Gastroesophageal sphincter (tissue), 4 donors: ENCODE data around the gene LHFPL2. TPM values are rescaled to one million over a fixed set of nuclear protein-coding genes. Genes with fewer than 3 reads are reported as not detected.

Experiments
- ATAC-seq: fragments of 150-250 bp; one replicate; pipeline ENCODE4 v1.9.1; 2016; ENCODE audit warnings: mild to moderate bottlenecking, moderate library complexity
- H3K27ac ChIP-seq, 4 donors: fragments of 200-600 bp; sonication (generic) in 3 of 4; 1 replicate in 3 of 4; 2 replicates in 1 of 4; pipeline ENCODE4 v1.5.1; 2016 to 2019
- H3K27me3 ChIP-seq: fragments of 200-600 bp; sonication (generic); one replicate; pipeline ENCODE4 v1.5.1; 2019
- H3K36me3 ChIP-seq, 2 donors: fragments of 200-600 bp; sonication (generic); one replicate each; pipeline ENCODE4 v1.5.1; 2019; ENCODE audit warnings: control low read depth in 1 of 2
- H3K4me1 ChIP-seq, 3 donors: fragments of 200-600 bp; sonication (generic); 1 replicate in 2 of 3; 2 replicates in 1 of 3; pipeline ENCODE4 v1.5.1; 2016 to 2019; ENCODE audit warnings: control low read depth in 2 of 3
- H3K4me3 ChIP-seq, 2 donors: fragments of 200-600 bp; sonication (generic); one replicate each; pipeline ENCODE4 v1.5.1; 2019; ENCODE audit warnings: mild to moderate bottlenecking in 1 of 2, moderate library complexity in 1 of 2
- H3K9me3 ChIP-seq, 3 donors: fragments of 200-600 bp; sonication (generic); one replicate each; pipeline ENCODE4 v1.5.1; 2017 to 2019; ENCODE audit warnings: control low read depth in 2 of 3
- CTCF ChIP-seq, 4 experiments: fragments of 200-600 bp in 2 of 4; fragments of 450-650 bp in 2 of 4; sonication (generic) in 1 of 4; IDR thresholded peaks; one replicate each; pipeline ENCODE4 v1.5.1; 2017 to 2019; ENCODE audit warnings: antibody characterized with exemption in 4 of 4, mild to moderate bottlenecking in 2 of 4, moderate library complexity in 2 of 4
- EP300 ChIP-seq: sonication (generic); formaldehyde crosslinking; IDR thresholded peaks from one replicate; pipeline ENCODE4 v1.6.1; 2017; ENCODE audit warnings: antibody characterized with exemption, mild to moderate bottlenecking
- POLR2A ChIP-seq, 2 donors: fragments of 450-650 bp; IDR thresholded peaks; one replicate each; pipeline ENCODE4 v1.6.1; 2017; ENCODE audit warnings: antibody characterized with exemption in 2 of 2, mild to moderate bottlenecking in 2 of 2, moderate library complexity in 1 of 2
- POLR2AphosphoS5 ChIP-seq: sonication (generic); formaldehyde crosslinking; IDR thresholded peaks from one replicate; pipeline ENCODE4 v1.6.1; 2017; ENCODE audit warnings: antibody characterized with exemption
- WGBS, 2 donors: methylation state at CpG; one replicate each; pipeline ENCODE4 v1.1.5; 2018; ENCODE audit warnings: low coverage in 1 of 2; 5-methylcytosine and 5-hydroxymethylcytosine counted together
- total RNA-seq, 4 donors: library from RNA; depleted of rRNA; stranded (reverse); fragments of >200 nt; gene quantifications; one replicate each; pipeline ENCODE4 v1.1.0, GENCODE V29; 2016

The LHFPL2 gene
- total RNA-seq, 4 donors from 2014 or later = 14.9 to 44.2 (median 39.3) TPM

DNA sequence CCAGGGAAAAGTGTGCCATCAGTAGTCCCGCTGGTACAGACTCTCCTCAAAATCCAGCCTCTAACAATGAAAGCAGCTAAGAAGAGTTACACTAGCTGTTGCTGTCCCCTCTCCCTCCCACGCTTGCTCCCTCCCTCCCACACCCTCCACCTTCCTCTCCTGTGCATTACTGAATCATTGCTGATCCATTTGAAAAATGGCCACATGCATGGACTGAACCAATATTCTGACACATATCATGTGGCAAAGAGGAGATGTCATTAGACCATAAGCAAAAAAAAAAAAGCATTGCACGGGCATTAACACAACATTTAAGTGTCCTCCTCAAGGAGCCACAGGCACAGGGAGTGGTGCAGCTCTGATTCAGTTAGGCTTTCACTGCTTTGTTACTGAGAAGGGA is 37.9 kb downstream of the LHFPL2 start:
- Histone ChIP-seq H3K36me3 (no peaks in the 10 kb centered on the region), H3K4me3 (no peak overlapping the region), H3K4me1 (peaks cover 11 to 59% (median 22%) of the 10 kb centered on the region in 3 donors), H3K9me3 (no peaks in the 10 kb centered on the region), H3K27ac (peak overlapping the region; percentile 61 to 84 (median 76)), H3K27me3 (no peaks in the 10 kb centered on the region)
- ATAC-seq = no peak
- WGBS, 2 donors = 58 to 59% methylated on average over 3 of the region's 3 CpGs
- no peak for TF ChIP-seq POLR2A (IDR thresholded peaks at IDR 0.05)
- TF ChIP-seq CTCF (IDR thresholded peaks at IDR 0.05) = no peak
- TF ChIP-seq EP300 = no peak
- no peak for TF ChIP-seq POLR2AphosphoS5

- WGBS, 2 donors = 19 to 20% methylated on average over 1 to 4 of the region's 7 CpGs
- TF ChIP-seq CTCF (IDR thresholded peaks at IDR 0.05) (no peak), POLR2AphosphoS5 (peak; percentile 69)
- peak; percentile 48 for ATAC-seq
- no peak overlapping the region for H3K4me3 ChIP-seq
- H3K9me3 ChIP-seq = no peaks in the 10 kb centered on the region
- H3K4me1 ChIP-seq = peaks cover 11 to 63% (median 26%) of the 10 kb centered on the region in 3 donors
- peak overlapping the region; percentile 61 to 84 (median 76) for H3K27ac ChIP-seq
- no peaks in the 10 kb centered on the region for H3K36me3 ChIP-seq
- no peaks in the 10 kb centered on the region for H3K27me3 ChIP-seq
Measured at GRCh38 chr5:78610163-78610583, 38.4 kb downstream of the LHFPL2 start.

- Histone ChIP-seq H3K27ac (no peak overlapping the region), H3K4me3 (no peak overlapping the region), H3K9me3 (no peaks in the 10 kb centered on the region), H3K27me3 (no peaks in the 10 kb centered on the region), H3K4me1 (peaks cover 13 to 78% (median 31%) of the 10 kb centered on the region in 3 donors), H3K36me3 (no peaks in the 10 kb centered on the region)
- no peak for ATAC-seq
- TF ChIP-seq POLR2AphosphoS5 = no peak
- no peak for TF ChIP-seq EP300
- no peak for TF ChIP-seq POLR2A (IDR thresholded peaks at IDR 0.05)
- TF ChIP-seq CTCF (IDR thresholded peaks at IDR 0.05) = no peak
Measured at GRCh38 chr5:78607864-78608263, 40.7 kb downstream of the LHFPL2 start.

- Histone ChIP-seq H3K36me3 (no peaks in the 10 kb centered on the region), H3K9me3 (no peaks in the 10 kb centered on the region), H3K27ac (no peak overlapping the region), H3K4me3 (no peak overlapping the region), H3K4me1 (peaks cover 13 to 68% (median 28%) of the 10 kb centered on the region in 3 donors), H3K27me3 (no peaks in the 10 kb centered on the region)
- TF ChIP-seq EP300 (no peak), POLR2A (IDR thresholded peaks at IDR 0.05) (no peak), POLR2AphosphoS5 (no peak), CTCF (IDR thresholded peaks at IDR 0.05) (no peak)
- no peak for ATAC-seq
- WGBS, 2 donors = 32 to 59% methylated on average over 3 of the region's 4 CpGs
Measured at GRCh38 chr5:78606241-78606640, 42.3 kb downstream of the LHFPL2 start.

DNA sequence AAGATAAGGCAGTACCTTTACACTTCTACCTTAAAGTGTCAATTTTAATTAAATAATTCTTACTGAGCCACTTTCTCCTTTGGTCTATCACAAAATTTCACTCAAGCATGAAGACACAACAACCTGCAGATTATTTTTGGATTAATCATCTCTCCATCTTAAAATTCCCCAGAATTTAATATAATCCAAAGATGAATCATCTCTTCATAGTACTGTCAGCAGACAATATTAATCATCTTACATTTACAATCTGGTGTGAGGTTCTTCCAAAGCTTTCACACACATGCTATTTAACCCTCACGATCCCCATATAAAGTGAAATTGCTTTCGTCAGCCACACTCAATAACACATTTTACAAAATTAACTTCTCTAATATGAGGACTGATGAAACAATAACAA is 43.0 kb downstream of the LHFPL2 start:
- H3K27me3 ChIP-seq = no peaks in the 10 kb centered on the region
- H3K27ac ChIP-seq = no peak overlapping the region
- ATAC-seq = no peak
- no peaks in the 10 kb centered on the region for H3K9me3 ChIP-seq
- 64 to 71% methylated on average over 2 of the region's 2 CpGs for WGBS, 2 donors
- no peaks in the 10 kb centered on the region for H3K36me3 ChIP-seq
- H3K4me3 ChIP-seq = no peak overlapping the region
- TF ChIP-seq POLR2A (IDR thresholded peaks at IDR 0.05) = no peak
- H3K4me1 ChIP-seq = peaks cover 12 to 68% (median 28%) of the 10 kb centered on the region in 3 donors
